Endothelial cell of hepatic sinusoid (primary cell): ENCODE measurements around the gene UTP14A.
"Not testable (repeated sequence)": the region's sequence is repeated elsewhere in the genome, so short reads cannot be mapped to it uniquely, and the experiment has no call there.

Source experiments
- in situ Hi-C: cut with HindIII; loops from 2 replicates; pipeline ENCODE4 v1.10.0; 2017; ENCODE audit warnings: low sequenced_read_pairs

UTP14A gene, protein sequence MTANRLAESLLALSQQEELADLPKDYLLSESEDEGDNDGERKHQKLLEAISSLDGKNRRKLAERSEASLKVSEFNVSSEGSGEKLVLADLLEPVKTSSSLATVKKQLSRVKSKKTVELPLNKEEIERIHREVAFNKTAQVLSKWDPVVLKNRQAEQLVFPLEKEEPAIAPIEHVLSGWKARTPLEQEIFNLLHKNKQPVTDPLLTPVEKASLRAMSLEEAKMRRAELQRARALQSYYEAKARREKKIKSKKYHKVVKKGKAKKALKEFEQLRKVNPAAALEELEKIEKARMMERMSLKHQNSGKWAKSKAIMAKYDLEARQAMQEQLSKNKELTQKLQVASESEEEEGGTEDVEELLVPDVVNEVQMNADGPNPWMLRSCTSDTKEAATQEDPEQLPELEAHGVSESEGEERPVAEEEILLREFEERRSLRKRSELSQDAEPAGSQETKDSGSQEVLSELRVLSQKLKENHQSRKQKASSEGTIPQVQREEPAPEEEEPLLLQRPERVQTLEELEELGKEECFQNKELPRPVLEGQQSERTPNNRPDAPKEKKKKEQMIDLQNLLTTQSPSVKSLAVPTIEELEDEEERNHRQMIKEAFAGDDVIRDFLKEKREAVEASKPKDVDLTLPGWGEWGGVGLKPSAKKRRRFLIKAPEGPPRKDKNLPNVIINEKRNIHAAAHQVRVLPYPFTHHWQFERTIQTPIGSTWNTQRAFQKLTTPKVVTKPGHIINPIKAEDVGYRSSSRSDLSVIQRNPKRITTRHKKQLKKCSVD

DNA sequence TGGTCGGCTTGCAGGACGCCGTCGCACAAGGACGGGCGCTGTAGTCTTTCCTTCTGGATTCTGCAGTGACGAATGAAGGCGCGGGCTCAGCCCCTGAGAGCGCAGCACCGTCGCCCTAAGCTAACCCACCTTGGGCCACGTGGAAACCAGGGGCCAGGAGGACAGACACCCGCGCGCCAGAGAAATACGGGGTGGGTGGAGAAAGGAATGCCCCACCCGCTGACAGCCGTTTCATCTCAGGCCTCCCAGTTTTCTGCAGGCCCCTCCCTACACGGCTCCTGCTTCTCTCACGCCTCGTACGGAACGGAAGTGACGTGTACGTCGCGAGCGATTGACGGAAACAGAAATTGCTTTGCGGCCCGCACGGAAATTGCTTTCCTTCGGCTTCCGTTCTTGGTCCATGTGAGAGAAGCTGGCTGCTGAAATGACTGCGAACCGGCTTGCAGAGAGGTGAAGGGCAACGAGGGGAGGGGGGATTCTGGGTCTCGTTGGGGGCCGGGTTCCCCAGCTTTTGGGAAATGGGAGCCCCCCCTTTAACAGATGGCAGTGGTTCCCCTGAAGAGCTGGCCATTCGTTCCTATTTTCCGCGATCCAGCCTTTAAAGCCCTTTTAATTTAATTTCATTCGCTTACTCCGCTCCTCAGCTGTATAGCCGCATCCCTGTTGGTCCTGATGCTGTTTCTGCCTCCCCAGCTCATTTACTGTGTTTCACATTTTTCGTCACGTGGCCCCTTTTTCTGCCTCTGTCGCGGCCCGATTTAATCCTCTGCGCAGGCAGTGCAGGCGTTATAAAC, at the start of gene UTP14A:
Gene UTP14A (plus strand): TSS at position 378 of the 794 bp plus-strand sequence. CDS start 47 bp downstream, at position 425.
- in situ Hi-C loops, result no loop called here

DNA sequence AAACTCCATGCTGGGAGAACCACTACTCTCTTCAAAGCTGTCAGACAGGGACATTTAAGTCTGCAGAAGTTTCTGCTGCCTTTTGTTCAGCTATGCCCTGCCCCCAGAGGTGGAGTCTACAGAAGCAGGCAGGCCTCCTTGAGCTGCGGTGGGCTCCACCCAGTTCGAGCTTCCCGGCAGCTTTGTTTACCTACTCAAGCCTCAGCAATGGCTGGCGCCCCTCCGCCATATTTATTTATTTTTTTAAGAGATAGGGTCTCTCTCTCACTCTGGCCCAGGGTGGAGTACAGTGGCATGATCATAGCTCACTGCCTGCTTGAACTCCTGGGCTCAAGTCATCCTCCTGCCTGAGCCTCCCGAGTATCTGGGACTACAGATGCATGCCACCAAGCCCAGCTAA, 46.8 kb upstream of the UTP14A start:
- in situ Hi-C loops, result not testable (repeated sequence)

DNA sequence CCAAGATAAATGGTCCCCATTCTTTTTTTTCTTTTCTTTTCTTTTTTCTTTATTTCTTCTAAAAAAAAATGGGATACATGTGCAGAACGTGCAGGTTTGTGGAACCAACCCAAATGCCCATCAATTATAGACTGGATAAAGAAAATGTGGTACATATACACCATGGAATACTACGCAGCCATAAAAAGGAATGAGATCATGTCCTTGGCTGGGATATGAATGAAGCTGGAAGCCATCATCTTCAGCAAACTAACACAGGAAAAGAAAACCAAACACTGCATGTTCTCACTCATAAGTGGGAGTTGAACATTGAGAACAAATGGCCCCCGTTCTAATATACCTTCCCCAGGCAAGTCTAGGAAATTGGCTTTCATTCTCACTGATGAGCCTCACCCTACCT, 39.6 kb upstream of the UTP14A start:
- in situ Hi-C loops, result not testable (repeated sequence)

DNA sequence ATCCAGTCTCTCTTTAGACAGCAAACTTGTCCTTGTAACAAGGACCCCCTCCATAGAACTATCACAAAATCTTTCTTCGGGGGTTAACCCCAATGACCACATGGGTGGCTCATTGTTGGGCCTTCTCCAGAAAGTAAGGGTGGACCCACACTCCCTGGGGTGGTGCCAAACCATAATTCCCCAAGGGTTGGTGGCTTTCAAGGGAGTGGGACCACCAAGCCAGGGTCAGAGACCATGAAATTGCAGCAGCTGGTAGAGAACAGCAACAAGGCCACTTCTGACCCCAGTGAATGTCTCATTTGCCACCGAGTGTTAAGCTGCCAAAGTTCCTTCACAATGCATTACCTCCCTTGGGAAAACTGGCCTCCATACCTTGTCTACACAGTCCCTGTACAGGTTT, 33.4 kb upstream of the UTP14A start:
- in situ Hi-C loops, result no loop called here

DNA sequence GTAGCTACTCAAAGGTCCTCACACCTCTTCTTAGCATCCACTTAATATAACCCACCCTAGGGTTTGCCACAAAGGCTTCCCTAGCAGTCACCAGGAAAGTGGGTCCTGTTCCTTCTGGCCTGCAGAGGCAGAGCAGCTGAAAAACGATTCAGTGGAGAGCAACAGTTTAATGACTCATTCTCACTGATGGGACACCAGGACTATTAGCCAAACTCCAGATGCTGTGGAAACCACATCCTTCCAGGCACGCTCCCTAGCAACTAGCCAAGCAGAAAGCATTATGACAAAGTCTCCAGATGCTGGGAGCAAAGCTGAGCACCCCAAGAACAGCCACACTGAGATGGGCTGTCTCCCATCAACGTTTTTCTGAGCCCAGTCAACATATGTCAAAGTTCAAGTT, 30.3 kb upstream of the UTP14A start:
- in situ Hi-C loops, result loop anchor here (5.0 kb wide), 1 partner anchor 33 kb away; the partner anchor contains the start of gene ZDHHC9

DNA sequence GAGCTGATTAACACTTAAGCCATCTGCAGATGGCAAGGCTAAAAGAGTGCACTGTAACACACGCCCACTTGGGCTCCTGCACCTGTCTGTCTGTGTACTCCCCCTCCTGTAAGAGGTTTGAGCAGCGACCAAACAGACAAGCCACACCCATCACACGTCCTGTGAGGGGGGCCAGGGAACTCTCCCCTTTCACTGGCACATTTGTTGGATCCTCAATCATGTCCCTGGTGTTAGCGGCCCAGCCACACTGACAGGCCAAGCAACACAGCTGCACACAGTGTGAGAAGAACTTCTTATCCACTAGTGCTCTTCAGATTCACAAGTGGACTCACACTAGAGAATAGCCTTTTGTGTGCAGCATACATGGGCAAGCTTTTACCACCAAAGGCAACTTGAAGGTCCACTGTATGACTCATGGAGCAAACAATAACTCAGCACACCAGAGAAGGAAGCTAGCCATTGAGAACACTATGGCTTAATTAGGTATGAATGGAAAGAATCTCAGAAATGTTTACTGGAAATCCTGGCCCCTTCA, 29.1 kb upstream of the UTP14A start:
- in situ Hi-C loops, result loop anchor here (5.0 kb wide), 1 partner anchor 35 kb away; the partner anchor contains the start of gene ZDHHC9

DNA sequence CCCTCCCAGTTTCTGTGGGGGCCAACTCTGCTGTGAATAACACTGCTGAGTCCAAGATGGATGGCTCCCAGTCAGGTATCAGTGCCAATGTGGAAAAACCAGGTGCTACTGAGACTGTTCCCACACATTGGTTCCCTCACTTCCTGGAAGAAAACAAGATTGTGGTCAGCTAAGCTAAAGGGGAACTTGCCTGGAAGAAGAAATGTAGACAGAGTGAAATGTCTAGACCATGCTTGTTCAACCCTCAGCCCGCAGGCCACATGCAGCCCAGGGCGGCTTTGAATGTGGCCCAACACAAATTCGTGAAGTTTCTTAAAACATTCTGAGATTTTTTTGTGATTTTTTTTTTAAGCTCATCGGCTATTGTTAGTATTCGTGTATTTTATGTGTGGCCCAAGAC, 28.6 kb upstream of the UTP14A start:
- in situ Hi-C loops, result loop anchor here (5.0 kb wide), 1 partner anchor 35 kb away; the partner anchor contains the start of gene ZDHHC9

DNA sequence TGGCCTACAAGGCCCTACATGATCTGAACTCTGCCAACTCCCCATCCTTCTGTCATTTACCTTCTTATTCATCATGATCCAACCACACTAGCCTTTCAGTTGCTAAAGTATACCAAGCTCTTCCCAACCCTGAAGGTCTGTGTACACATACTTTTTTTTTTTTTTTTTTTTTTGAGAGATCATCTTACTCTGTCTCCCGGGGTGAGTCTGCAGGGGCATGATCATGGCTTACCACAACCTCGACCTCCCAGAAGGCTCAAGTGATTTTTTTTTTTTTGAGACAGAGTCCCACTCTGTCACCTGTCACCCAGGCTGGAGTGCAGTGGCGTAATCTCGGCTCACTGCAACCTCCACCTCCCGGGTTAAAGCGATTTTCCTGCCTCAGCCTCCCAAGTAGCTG, 5.9 kb upstream of the UTP14A start:
- in situ Hi-C loops, result no loop called here

DNA sequence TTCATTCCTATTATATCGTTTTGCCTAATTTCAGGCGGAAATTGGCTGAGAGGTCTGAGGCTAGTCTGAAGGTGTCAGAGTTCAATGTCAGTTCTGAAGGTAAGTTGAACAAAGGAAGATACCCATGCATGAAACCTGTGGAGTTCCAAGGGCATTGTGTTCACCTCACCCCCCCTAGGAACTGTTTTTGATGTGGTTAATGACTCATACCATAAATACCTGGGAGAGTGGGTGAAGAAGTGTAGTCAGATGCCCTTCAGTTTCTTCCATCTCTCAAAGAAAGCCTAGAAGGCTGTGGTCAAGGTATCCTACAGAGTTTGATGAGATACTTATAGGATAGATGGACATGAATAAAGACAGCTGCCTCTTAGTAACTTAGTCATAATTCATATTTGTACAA, 2.7 kb downstream of the UTP14A start:
- in situ Hi-C loops, result no loop called here

DNA sequence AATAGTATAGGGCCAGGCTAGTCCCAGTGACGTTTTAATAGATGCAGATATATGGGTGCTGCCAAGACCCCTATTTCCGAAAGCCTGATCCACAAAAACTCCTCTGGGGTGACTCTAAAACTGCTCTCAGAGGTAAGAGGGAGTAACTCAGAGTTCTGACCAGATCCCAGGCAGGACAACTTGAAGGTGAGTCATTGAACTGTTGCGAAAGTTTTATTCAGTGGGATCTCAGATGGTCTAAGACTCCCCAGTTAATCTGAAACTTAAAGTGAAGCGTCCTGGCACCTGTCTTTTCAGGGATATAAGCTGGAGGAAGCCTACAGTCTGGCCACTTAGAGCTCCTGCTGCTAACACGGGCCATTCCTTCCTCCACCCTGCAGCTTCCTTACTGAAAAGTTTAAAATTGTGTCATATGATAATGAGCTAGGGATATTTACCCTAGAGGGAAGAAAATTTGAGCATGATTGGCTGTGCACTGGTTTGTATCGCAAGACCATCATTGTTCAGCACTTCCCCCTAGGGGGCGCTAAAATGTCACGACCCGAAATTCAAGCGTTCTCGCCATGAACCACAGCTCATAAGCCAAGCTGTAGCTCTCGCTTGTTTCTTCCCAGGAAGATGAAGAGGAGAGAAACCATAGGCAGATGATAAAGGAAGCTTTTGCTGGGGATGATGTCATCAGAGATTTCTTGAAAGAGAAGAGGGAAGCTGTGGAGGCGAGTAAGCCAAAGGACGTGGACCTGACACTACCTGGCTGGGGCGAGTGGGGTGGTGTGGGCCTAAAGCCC, 19.5 kb downstream of the UTP14A start:
- in situ Hi-C loops, result loop anchor here (5.0 kb wide), 1 partner anchor 107 kb away; no protein-coding TSS in a partner anchor

DNA sequence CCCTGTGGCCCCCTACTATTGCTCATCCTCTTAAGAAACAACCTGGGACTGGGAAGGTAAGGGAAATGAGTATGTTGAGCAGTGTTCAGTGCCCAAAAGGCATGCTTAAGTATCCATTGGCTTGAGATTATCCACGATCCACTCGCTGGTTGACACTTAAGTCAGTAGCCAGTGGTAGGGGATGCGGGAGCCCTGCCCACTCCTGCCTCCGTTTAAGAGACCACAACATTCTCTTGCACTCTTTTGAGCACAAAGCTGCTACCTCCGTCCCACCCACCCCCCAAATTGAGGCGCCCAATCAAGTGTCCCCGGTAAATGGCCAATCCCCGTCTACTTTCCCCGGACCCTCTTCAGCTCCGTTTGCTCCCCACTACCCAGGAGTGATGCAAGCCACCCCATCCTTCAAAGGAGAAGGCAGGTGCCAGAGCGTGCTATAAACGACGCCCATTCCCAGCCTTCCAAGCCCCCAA, 25.0 kb downstream of the UTP14A start:
- in situ Hi-C loops, result no loop called here

DNA sequence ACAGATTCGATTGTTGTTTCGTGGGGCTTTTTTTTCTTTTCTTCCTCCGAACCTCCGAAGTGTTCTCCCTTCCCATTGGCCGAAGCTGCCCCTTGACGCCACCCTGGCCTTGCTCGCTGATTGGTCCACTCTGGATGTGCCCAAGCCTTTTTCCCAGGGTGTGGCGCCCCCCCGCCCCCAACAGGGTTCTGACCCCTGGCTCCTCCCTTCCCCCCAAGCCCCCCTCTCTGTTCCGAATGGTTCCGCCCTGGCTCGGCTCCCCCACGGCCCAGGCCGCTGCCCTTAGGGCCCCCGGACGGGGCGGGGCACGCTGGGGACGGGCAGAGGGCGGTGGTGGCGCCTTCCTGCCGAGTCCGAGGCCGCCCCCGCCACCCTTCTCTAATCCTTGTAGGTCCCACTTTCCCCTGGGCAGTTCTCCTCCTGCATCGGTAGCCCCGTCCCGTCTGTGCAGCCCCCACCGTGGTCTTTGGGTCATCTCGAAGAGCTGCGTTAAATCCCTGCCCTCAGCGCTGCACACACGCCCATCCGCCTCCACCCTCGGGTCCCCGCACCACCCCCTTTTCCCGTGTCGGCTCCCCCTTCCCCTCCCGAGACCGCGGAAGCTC, 25.5 kb downstream of the UTP14A start:
- in situ Hi-C loops, result no loop called here

DNA sequence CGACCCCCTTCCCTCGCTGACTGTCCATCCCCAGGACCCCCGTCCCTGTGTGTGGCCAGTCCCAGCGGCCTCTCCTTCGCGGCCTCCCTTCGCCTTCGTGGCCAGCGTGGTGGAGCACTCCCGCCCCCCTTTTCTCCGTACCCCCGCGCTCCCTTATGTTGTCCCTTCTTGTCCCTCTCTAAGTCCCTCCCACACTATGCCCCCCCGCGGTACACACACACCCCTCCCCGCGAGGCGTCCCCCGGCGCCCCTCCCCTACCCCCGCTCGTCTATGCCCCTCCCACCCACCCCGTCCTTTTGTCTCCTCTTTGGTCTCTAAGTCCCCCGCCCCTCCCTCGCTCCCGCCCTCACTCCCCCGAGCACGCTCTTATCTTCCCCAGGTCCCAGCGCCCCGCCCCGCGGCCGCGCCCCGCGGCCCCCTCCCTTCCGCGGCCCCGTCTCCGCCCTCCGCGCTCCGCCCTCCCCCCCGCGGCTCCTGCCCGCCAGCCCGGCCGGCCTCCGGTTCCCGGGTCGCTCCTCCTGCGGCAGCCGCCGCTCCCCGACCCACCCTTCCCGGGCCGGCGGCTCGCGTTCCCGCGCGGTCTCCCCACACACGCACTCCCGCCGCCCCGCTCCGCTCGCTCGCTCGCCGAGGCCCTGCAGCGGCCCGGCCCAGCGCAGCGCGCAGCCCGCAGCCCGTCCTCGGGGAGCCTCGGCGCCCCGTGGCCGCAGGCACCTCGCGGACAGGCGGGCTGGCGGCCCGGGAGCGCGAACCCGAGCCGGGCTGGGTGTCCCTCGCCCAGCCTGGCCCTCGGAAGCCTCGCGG, 26.3 kb downstream of the UTP14A start:
- in situ Hi-C loops, result no loop called here

DNA sequence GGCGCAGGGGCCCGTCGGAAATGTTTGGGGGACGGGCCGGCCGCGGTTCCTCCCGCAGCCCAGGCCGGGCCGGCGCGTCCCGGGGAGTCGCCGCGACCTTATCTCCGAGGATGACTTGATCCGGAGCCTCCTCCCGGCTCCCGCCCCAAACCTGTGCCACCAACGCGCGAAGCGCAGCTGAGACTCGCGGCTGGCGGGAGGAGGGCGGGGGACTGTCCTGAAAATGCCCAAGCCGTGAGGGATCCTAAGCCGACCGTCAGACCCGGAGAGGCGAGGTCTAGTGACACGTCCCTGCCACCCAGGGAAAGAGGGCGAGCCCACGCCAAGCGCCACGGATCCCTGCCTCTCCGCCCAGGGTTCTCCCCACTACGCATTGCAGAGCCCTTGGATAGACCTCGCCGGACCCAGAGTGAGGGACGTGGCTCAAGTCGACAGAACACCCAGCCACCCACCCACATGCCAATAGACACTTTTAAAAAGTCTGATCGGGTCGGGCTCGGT, 26.9 kb downstream of the UTP14A start:
- in situ Hi-C loops, result no loop called here

DNA sequence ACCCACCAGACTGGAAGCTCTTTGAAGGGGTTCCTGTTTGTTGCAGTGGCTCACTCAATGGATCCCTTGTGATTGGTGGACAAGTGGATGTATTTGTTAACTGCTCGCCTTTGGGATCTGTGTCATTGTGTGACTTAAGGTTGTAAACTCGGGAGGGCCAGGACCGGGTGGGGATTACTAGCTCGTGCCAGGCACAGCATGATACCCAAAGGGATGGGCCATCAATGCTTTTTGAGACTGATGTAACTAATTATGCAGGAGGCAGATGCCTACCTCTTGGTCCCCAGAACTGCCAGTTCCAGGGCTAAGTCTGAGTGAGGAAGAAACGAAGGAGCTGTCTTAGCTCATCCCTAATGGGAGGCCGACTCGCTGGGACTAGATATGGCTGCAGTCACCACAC, 27.7 kb downstream of the UTP14A start:
- in situ Hi-C loops, result no loop called here

DNA sequence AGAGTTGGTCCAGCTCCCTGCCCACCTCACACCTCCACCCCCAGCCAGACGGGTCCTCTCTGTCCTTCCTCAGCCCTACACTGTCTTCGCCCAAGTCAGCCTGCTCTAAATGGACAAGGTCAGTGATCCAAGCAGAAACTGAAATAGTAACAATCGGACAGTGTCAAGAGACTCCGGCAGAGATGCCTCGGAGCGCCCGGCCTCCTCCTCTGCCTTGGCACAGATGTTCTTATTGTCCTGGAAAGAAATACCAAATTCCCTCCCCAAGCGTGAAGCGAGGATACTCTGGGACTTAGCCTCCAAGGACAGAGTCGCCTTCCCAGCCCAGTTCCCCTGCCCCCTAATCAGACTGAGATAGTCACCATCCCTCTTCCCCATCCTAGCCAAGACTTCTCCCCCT, 28.5 kb downstream of the UTP14A start:
- in situ Hi-C loops, result no loop called here

DNA sequence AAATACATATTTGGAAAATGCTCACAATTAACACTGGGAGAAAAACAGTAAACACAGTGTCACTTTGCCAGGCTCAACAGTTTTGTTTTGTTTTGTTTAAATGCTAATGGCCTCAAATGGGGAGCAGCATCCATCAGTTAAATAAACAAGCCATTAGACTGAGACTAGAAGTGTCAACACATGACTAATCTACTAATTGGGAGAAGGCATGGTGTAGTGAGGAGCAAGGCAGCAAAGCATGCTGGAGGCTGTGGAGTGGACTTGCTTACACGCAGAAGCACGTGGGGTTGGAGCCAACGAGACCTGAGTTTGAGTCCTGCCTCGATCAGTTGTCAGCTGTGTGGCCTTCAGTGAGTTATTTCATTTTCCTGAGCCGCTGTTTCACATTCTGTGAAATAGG, 29.0 kb downstream of the UTP14A start:
- in situ Hi-C loops, result no loop called here

DNA sequence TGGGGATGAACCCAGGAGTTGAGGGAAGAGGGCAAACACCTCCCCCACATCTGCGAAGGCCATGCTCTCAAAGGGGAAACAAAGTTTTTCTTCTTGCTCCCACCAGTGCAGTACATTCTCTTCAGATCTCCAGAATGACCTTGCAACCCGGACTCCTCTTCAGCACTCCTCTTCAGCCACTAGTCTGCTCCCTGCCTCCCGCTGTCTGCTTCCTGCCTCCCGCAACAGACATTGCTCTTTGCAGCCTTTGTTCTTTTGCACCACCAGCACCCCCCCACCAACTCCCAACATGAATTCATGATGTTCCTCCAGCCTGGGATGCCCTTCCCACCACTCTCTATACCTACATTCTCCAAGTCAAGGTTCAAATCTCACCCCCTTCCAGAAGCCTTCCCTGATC, 32.1 kb downstream of the UTP14A start:
- in situ Hi-C loops, result no loop called here
